ENCODE measurements around the gene SLC44A2.

The SLC44A2 gene

GRCh38 chr19:10580979-10581631 lies 44.2 kb upstream of the SLC44A2 start (continued):
- TF ChIP-seq ZNF677 (tag by site-specific recombination; IDR thresholded peaks at IDR 0.05) (no peak), ZBTB20 (tag by site-specific recombination; IDR thresholded peaks at IDR 0.05) (no peak), ZNF140 (tag by site-specific recombination; IDR thresholded peaks at IDR 0.05) (no peak), ZNF544 (tag by site-specific recombination; IDR thresholded peaks at IDR 0.05) (no peak), EGR2 (tag by site-specific recombination; IDR thresholded peaks at IDR 0.05; ENCODE audit: low read depth) (no peak), MZF1 (tag by site-specific recombination; IDR thresholded peaks at IDR 0.05; ENCODE audit: borderline replicate concordance) (no peak)

- no peaks in the 10 kb centered on the region for H3K4me1 ChIP-seq (ENCODE audit: control insufficient read depth, insufficient read depth, low read length)
- H3K9me3 ChIP-seq (ENCODE audit: control insufficient read depth, insufficient read depth, low read depth, low read length) = no peaks in the 10 kb centered on the region
- CTCF ChIA-PET = interaction anchor here (0.6 to 7.9 kb wide), 20 partner anchors 8 to 290 kb away, joined by 3 to 243 read pairs (median 8); partner anchors contain the start of genes CDKN2D and QTRT1
- no peaks in the 10 kb centered on the region for H3K36me3 ChIP-seq (ENCODE audit: control insufficient read depth in 2 of 2, insufficient read depth in 1 of 2, low read length in 2 of 2)
- H3K27ac ChIP-seq (ENCODE audit: extremely low read depth, low read depth, low read length) = no peak overlapping the region
- H3K4me3 ChIP-seq (ENCODE audit: low read depth, low read length) = no peak overlapping the region
- POLR2A ChIA-PET = interaction anchor here (1.8 to 2.3 kb wide), 2 partner anchors 62 to 117 kb away, joined by 13 read pairs; no protein-coding TSS in a partner anchor
- TF ChIP-seq, protein P1, sequence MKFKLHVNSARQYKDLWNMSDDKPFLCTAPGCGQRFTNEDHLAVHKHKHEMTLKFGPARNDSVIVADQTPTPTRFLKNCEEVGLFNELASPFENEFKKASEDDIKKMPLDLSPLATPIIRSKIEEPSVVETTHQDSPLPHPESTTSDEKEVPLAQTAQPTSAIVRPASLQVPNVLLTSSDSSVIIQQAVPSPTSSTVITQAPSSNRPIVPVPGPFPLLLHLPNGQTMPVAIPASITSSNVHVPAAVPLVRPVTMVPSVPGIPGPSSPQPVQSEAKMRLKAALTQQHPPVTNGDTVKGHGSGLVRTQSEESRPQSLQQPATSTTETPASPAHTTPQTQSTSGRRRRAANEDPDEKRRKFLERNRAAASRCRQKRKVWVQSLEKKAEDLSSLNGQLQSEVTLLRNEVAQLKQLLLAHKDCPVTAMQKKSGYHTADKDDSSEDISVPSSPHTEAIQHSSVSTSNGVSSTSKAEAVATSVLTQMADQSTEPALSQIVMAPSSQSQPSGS (tag by site-specific recombination; IDR thresholded peaks at IDR 0.05; ENCODE audit: low read depth) = no peak
- TF ChIP-seq ZNF2 (tag by site-specific recombination; IDR thresholded peaks at IDR 0.05) (no peak), ZNF121 (tag by site-specific recombination; IDR thresholded peaks at IDR 0.05) (no peak), ZNF670 (tag by site-specific recombination; IDR thresholded peaks at IDR 0.05; ENCODE audit: low read depth) (no peak), ZNF501 (tag by site-specific recombination; IDR thresholded peaks at IDR 0.05) (no peak), REPIN1 (tag by site-specific recombination; IDR thresholded peaks at IDR 0.05; ENCODE audit: low read depth) (no peak)
- TF ChIP-seq, protein P2, sequence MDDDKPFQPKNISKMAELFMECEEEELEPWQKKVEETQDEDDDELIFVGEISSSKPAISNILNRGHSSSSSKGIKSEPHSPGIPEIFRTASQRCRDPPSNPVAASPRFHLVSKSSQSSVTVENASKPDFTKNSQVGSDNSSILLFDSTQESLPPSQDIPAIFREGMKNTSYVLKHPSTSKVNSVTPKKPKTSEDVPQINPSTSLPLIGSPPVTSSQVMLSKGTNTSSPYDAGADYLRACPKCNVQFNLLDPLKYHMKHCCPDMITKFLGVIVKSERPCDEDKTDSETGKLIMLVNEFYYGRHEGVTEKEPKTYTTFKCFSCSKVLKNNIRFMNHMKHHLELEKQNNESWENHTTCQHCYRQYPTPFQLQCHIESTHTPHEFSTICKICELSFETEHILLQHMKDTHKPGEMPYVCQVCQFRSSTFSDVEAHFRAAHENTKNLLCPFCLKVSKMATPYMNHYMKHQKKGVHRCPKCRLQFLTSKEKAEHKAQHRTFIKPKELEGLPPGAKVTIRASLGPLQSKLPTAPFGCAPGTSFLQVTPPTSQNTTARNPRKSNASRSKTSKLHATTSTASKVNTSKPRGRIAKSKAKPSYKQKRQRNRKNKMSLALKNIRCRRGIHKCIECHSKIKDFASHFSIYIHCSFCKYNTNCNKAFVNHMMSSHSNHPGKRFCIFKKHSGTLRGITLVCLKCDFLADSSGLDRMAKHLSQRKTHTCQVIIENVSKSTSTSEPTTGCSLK (tag by site-specific recombination; IDR thresholded peaks at IDR 0.05) = no peak
Observed at GRCh38 chr19:10582091-10582490, 43.3 kb upstream of the SLC44A2 start.

DNA sequence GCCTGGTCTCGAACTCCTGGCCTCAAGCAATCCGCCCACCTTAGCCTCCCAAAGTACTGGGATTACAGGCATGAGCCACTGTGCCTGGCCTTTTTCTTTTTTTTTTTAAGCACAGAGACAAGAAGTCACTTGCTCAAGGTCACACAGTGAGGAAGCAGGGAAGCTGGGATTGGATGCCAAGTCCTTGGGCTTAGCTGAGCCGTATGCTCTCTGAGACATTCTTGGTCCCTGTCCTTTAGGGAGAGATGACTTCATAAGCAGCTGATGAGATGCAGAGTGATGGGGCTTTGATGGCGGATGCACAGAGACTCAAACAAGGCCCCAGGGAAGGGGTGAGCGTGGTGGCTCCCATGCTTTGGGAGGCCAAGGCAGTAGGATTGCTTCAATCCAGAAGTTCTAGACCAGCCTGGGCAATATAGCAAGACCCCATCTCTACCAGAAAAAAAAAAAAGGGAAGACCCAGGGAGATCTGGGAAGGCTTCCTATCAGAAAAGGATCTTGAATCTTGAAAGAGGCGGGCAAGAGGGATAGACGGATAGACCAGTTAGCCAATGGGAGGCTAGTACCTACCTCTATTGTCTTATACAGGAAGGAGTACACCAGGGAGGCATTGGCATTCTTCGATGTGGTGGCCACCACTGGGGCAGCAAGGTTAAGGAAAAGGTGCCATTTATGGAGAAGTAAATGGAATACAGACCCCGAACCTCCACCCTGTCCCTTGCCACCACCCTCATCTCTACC lies 42.1 kb upstream of the SLC44A2 start:
- Histone ChIP-seq H3K4me1 (ENCODE audit: control insufficient read depth, insufficient read depth, low read length) (no peaks in the 10 kb centered on the region), H3K36me3 (ENCODE audit: control insufficient read depth in 2 of 2, insufficient read depth in 1 of 2, low read length in 2 of 2) (no peaks in the 10 kb centered on the region), H3K4me3 (ENCODE audit: low read depth, low read length) (no peak overlapping the region), H3K9me3 (ENCODE audit: control insufficient read depth, insufficient read depth, low read depth, low read length) (no peaks in the 10 kb centered on the region), H3K27ac (ENCODE audit: extremely low read depth, low read depth, low read length) (no peak overlapping the region)
- POLR2A ChIA-PET = no interaction called here
- CTCF ChIA-PET = interaction anchor here (0.6 to 7.9 kb wide), 4 partner anchors 62 to 285 kb away, joined by 3 to 243 read pairs (median 85); partner anchors contain the start of gene QTRT1
- TF ChIP-seq ELK4 (IDR thresholded peaks at IDR 0.05; ENCODE audit: borderline replicate concordance, low read depth, low read length) = no peak
- TF ChIP-seq ZNF623 (tag by site-specific recombination; IDR thresholded peaks at IDR 0.05) = no peak
- TF ChIP-seq ZNF629 (tag by site-specific recombination; IDR thresholded peaks at IDR 0.05) = peak; percentile 47; the same call in 1 of the 2 replicates
- no peak for TF ChIP-seq MEIS1 (CRISPR knock-in tag; IDR thresholded peaks at IDR 0.05; ENCODE audit: borderline replicate concordance)
- no peak for TF ChIP-seq ZNF488 (tag by site-specific recombination; IDR thresholded peaks at IDR 0.05)
- TF ChIP-seq ZSCAN18 (tag by site-specific recombination; IDR thresholded peaks at IDR 0.05) = no peak
- TF ChIP-seq ZNF211 (tag by site-specific recombination; IDR thresholded peaks at IDR 0.05; ENCODE audit: low read depth) = no peak
- peak; percentile 31 for TF ChIP-seq SP2 (tag by site-specific recombination; IDR thresholded peaks at IDR 0.05)
